OCI-LY3 (cell line): ENCODE results near the gene TBPL1.

Source experiments
- H2AFZ ChIP-seq: fragments of 200-600, 300-600 bp; shearing (Covaris generic); 2 replicates; pipeline ENCODE4 v1.6.0; 2014; ENCODE audit warnings: antibody characterized with exemption, low read depth, low read length
- H3K27ac ChIP-seq: fragments of 200-600, 300-600 bp; sonication (generic); 2 replicates; pipeline ENCODE4 v1.5.1; 2014; ENCODE audit warnings: mild to moderate bottlenecking, low read length, moderate library complexity, mixed read lengths
- H3K27me3 ChIP-seq: fragments of 200-600, 300-600 bp; sonication (generic); 2 replicates; pipeline ENCODE4 v1.6.1; 2014; ENCODE audit warnings: low read depth, low read length, mixed read lengths
- H3K36me3 ChIP-seq: fragments of 200-600, 300-600 bp; sonication (generic); replicated peaks from 2 replicates; pipeline ENCODE3; 2014; ENCODE audit warnings: low read depth, low read length, mixed read lengths
- H3K4me1 ChIP-seq: fragments of 300-600, 200-600 bp; sonication (generic); 2 replicates; pipeline ENCODE4 v1.6.1; 2014; ENCODE audit warnings: low read length, mixed read lengths
- H3K4me2 ChIP-seq: fragments of 200-600, 300-600 bp; sonication (generic); 2 replicates; pipeline ENCODE4 v1.6.1; 2014; ENCODE audit warnings: low read length, mixed read lengths
- H3K4me3 ChIP-seq: fragments of 300-600, 200-600 bp; sonication (generic); 2 replicates; pipeline ENCODE4 v1.5.1; 2014; ENCODE audit warnings: antibody characterized with exemption, mild to moderate bottlenecking, low read length, moderate library complexity
- H3K79me2 ChIP-seq: fragments of 300-600, 200-600 bp; shearing (Covaris generic); 2 replicates; pipeline ENCODE4 v1.6.1; 2014; ENCODE audit warnings: mild to moderate bottlenecking, low read length, mixed read lengths
- H3K9ac ChIP-seq: fragments of 300-600, 200-600 bp; shearing (Covaris generic); 2 replicates; pipeline ENCODE4 v1.6.0; 2014; ENCODE audit warnings: mild to moderate bottlenecking, low read length, moderate library complexity
- H3K9me3 ChIP-seq: fragments of 200-600, 300-600 bp; shearing (Covaris generic); 2 replicates; pipeline ENCODE4 v1.6.1; 2014; ENCODE audit warnings: low read length, mixed read lengths; ENCODE audit not compliant: insufficient read depth
- H4K20me1 ChIP-seq: fragments of 200-600, 300-600 bp; sonication (generic); 2 replicates; pipeline ENCODE4 v1.6.1; 2016; ENCODE audit warnings: low read length, mixed read lengths; ENCODE audit not compliant: insufficient read depth
- EZH2phosphoT487 ChIP-seq: fragments of 200-600 bp; shearing (Covaris generic); IDR thresholded peaks from 2 replicates; pipeline ENCODE4 v1.6.1; 2018; ENCODE audit warnings: antibody characterized with exemption, mixed run types, low read depth
- TF ChIP-seq, protein P1 (sequence below): fragments of 200-600, 300-600 bp; sonication (generic); IDR thresholded peaks from 2 replicates; pipeline ENCODE4 v1.5.1; 2014; ENCODE audit warnings: antibody characterized with exemption, low read length, low read depth

TBPL1 gene

GRCh38 chr6:133990321-133990720 lies 37.3 kb downstream of the TBPL1 start:
- H3K4me1 ChIP-seq = no peaks in the 10 kb centered on the region
- H3K27ac ChIP-seq = no peak overlapping the region
- peaks cover 3% of the 10 kb centered on the region for H3K36me3 ChIP-seq
- H3K27me3 ChIP-seq = no peaks in the 10 kb centered on the region
- H3K9ac ChIP-seq = no peak overlapping the region
- no peak overlapping the region for H2AFZ ChIP-seq
- H3K4me2 ChIP-seq = no peak overlapping the region
- TF ChIP-seq, protein P1, sequence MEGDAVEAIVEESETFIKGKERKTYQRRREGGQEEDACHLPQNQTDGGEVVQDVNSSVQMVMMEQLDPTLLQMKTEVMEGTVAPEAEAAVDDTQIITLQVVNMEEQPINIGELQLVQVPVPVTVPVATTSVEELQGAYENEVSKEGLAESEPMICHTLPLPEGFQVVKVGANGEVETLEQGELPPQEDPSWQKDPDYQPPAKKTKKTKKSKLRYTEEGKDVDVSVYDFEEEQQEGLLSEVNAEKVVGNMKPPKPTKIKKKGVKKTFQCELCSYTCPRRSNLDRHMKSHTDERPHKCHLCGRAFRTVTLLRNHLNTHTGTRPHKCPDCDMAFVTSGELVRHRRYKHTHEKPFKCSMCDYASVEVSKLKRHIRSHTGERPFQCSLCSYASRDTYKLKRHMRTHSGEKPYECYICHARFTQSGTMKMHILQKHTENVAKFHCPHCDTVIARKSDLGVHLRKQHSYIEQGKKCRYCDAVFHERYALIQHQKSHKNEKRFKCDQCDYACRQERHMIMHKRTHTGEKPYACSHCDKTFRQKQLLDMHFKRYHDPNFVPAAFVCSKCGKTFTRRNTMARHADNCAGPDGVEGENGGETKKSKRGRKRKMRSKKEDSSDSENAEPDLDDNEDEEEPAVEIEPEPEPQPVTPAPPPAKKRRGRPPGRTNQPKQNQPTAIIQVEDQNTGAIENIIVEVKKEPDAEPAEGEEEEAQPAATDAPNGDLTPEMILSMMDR = no peak
- TF ChIP-seq EZH2phosphoT487 = no peak
- H3K79me2 ChIP-seq = no peaks in the 10 kb centered on the region
- H4K20me1 ChIP-seq = no peaks in the 10 kb centered on the region
- no peaks in the 10 kb centered on the region for H3K9me3 ChIP-seq
- H3K4me3 ChIP-seq = no peak overlapping the region

- no peaks in the 10 kb centered on the region for H3K79me2 ChIP-seq
- no peaks in the 10 kb centered on the region for H3K36me3 ChIP-seq
- no peak overlapping the region for H3K27ac ChIP-seq
- no peaks in the 10 kb centered on the region for H4K20me1 ChIP-seq
- no peaks in the 10 kb centered on the region for H3K4me1 ChIP-seq
- no peak overlapping the region for H3K9ac ChIP-seq
- H3K9me3 ChIP-seq = no peaks in the 10 kb centered on the region
- H3K27me3 ChIP-seq = no peaks in the 10 kb centered on the region
- H2AFZ ChIP-seq = no peak overlapping the region
- TF ChIP-seq, protein P1 = no peak
- TF ChIP-seq EZH2phosphoT487 = no peak
- no peak overlapping the region for H3K4me2 ChIP-seq
- no peak overlapping the region for H3K4me3 ChIP-seq
Observed at GRCh38 chr6:133991096-133991593, 38.1 kb downstream of the TBPL1 start.

- H3K9me3 ChIP-seq = no peaks in the 10 kb centered on the region
- H3K9ac ChIP-seq = no peak overlapping the region
- H3K79me2 ChIP-seq = no peaks in the 10 kb centered on the region
- H3K27me3 ChIP-seq = no peaks in the 10 kb centered on the region
- no peak overlapping the region for H2AFZ ChIP-seq
- no peaks in the 10 kb centered on the region for H3K4me1 ChIP-seq
- TF ChIP-seq, protein P1 = no peak
- TF ChIP-seq EZH2phosphoT487 = no peak
- no peaks in the 10 kb centered on the region for H3K36me3 ChIP-seq
- no peaks in the 10 kb centered on the region for H4K20me1 ChIP-seq
- no peak overlapping the region for H3K4me3 ChIP-seq
- no peak overlapping the region for H3K4me2 ChIP-seq
- no peak overlapping the region for H3K27ac ChIP-seq
Observed at GRCh38 chr6:133992992-133993680, 40.1 kb downstream of the TBPL1 start.

GRCh38 chr6:133995296-133995695 lies 42.3 kb downstream of the TBPL1 start:
- no peak overlapping the region for H3K4me3 ChIP-seq
- no peaks in the 10 kb centered on the region for H3K36me3 ChIP-seq
- no peaks in the 10 kb centered on the region for H3K9me3 ChIP-seq
- no peak overlapping the region for H3K4me2 ChIP-seq
- no peaks in the 10 kb centered on the region for H4K20me1 ChIP-seq
- H3K27ac ChIP-seq = no peak overlapping the region
- TF ChIP-seq, protein P1 = no peak
- no peak for TF ChIP-seq EZH2phosphoT487
- H2AFZ ChIP-seq = no peak overlapping the region
- no peaks in the 10 kb centered on the region for H3K79me2 ChIP-seq
- H3K4me1 ChIP-seq = no peaks in the 10 kb centered on the region
- no peak overlapping the region for H3K9ac ChIP-seq
- H3K27me3 ChIP-seq = no peaks in the 10 kb centered on the region
